Activated CD4-positive, alpha-beta T cell treated with anti-CD3 and anti-CD28 coated beads for 24 hours (primary cell): Measurements from ENCODE around the gene CCDC78.

Source experiments
- DNase-seq, 2 donors: peaks; one replicate each; pipeline ENCODE4 v3.0.0-alpha.2; 2020; ENCODE audit warnings: low read depth in 2 of 2

The CCDC78 gene

GRCh38 chr16:711548-712320 is 14.5 kb downstream of the CCDC78 start:
- DNase-seq, result peak; percentile 72 to 78

DNA sequence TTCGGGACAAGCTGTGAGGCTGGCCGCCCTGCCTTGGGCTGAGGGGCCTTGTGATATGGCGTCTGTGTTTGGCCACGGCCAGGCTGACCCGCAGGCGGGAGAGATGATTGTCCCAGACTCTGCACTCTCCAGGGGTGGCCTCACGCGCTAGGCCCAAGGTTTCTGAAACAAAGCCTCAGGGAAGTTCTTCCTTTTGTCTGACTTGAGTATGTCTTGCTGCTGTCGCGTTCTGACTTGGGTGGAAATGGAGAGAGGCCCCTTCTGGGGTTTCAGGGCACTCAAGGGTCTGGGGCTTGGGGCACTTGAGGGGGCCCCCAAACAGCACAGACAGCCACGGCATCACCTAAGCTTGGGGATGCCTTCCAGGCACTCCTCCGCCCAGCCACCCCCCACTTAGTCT is 15.2 kb downstream of the CCDC78 start:
- DNase-seq, result no peak

GRCh38 chr16:710500-711075 is 15.7 kb downstream of the CCDC78 start:
- DNase-seq, result no peak

DNA sequence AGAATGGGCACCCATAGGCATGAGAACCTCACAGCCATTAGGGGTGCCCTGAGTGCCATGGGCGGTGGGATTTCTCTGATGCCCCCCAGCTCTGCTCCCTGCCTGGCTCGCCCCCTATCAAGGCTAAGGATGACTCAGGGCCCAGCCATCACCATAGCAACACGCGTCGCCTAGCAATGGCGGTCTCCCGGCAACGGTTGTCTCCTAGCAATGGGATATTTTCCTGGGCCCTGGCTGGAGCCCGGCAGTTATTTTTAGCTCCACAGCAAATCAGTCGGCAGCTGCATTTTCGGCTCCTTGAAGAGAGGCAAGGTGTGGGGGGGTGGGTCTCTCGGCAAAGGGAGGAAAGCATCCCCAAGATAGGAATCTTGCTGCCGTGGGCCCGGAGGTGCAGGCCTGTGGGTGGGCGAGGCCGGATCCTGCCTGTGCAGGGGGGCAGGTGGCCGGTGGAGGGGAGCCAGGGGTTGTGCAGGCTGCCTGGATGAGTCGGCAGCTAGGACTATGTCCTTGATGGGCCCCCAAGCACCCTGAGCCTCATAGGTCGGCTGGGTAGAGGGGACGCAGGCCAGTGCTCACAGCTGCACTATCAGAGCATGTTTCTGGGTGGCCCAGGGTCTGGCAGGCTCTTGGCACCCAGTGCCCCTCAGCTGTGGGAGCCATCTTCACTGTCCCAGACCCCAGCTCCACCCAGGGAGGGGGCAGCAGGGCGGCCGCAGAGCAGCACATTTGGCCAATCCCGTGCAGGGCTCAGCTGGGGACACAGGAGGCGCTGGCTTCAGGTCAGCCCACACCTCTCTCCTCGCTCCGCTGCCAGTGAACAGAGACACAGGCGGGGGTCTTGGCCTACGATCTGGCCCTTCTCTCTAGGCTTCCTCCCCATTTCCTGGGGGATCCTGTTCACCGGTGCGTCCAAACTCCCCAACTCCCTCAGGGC is 16.4 kb downstream of the CCDC78 start:
- DNase-seq, result no peak

- no peak for DNase-seq
Observed at GRCh38 chr16:708959-709358, 17.3 kb downstream of the CCDC78 start.

DNA sequence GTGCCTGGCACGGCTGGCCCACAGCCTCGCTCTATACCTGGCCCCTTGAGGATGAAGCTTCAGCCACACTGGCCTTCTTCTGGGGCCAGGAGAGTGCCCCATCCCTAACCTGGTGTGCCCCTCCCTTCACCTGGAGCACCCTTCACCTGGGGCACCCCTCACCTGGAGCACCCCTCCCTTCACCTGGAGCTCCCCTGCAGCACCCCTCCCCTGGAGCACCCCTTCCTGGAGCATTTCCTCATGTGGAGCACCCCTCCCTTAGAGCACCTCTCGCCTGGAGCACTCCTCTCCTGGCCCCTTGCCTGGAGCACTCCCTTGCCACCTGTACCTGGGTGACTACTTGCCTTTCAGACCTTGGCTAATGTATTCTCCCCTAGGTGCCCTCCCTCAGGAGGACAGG is 18.2 kb downstream of the CCDC78 start:
- DNase-seq, result no peak

GRCh38 chr16:707062-707538 is 19.1 kb downstream of the CCDC78 start:
- DNase-seq, result no peak

- DNase-seq, result no peak
Observed at GRCh38 chr16:706189-707061, 19.8 kb downstream of the CCDC78 start.

GRCh38 chr16:705431-706188 is 20.6 kb downstream of the CCDC78 start, which contains the start of gene FBXL16:
Gene FBXL16, minus strand, starts transcription at chr16:705801. Its CDS starts 8,396 bp downstream, at chr16:697405.
- DNase-seq, result no peak

GRCh38 chr16:704552-705380 is 21.5 kb downstream of the CCDC78 start:
- DNase-seq, result no peak

DNA sequence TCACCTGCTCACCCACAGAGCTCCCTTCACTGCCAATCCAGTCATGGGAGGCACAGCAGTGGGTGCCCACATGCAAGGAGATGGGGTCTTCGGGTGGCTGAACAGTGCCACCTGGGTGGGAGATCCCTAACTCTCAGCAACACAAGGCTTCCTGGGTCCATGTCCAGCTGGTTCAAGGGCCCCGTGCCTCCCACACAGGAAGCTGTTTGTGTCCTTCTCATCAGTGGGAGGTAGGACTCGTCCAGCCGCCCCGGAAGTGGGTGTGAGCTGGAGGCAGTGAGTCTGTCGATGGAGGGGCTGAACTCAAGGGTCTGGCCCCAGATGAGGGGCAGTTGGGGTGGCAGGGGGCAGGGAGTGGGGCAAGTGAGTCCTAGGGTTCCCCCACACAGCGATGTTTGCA is 22.2 kb downstream of the CCDC78 start:
- DNase-seq, result no peak

GRCh38 chr16:703406-703805 is 22.8 kb downstream of the CCDC78 start:
- DNase-seq, result no peak

GRCh38 chr16:702341-702740 is 23.9 kb downstream of the CCDC78 start:
- DNase-seq, result no peak

DNA sequence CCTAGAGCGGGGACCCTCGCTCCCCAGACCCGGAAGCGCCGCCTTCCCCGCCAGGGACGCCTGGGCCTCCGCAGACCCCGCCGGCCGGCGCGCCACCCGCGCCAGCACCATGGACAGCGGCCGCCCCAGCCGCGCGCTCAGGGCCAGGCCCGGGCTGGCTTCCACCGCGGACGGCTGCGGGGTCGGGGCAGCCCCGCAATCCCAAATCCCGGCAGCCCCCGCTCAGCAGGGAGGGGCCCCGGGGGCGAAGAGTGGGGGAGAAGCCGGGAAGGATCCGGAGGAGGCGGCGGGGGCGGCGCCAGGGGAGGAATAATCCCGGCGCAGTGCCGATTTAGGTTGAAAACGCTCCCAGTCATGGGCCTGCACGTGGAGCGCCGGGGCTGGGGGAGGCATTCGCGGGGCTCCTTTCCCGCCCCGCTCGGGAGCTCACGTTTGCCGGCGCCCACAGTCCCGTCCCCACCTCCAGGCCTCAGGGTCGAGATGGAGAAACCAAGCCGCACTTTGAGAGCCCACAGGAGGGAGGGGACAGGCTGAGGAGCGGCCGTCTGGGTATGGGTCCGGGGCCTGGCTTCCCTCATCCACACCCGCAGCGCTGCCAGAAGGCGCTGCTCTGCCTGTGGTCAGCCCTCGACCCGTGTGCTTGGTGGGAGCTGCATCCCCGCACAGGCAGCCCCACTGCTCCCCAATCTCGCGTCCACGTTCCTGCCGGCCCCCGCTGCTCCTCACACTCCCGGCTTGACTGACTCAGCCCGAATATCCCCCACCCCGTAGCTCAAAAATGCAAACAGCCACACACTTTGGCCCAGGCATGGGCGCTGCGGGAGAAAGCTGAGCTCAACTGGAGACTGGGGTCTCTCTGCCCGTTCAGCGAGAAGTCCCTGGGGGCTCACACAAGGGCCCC is 25.3 kb downstream of the CCDC78 start:
- no peak for DNase-seq

GRCh38 chr16:698911-699671 is 27.2 kb downstream of the CCDC78 start:
- no peak for DNase-seq

GRCh38 chr16:695355-696089 is 30.7 kb downstream of the CCDC78 start:
- peak; percentile 48 to 50 for DNase-seq

GRCh38 chr16:694863-695354 is 31.3 kb downstream of the CCDC78 start:
- DNase-seq, result no peak
